Peyer's patch (tissue), 4 donors: ENCODE data around the gene UBE2V1. TPM values are rescaled to one million over a fixed set of nuclear protein-coding genes. Genes with fewer than 3 reads are reported as not detected.

Source experiments
- DNase-seq, 3 donors: peaks; one replicate each; pipeline ENCODE4 v3.0.0-alpha.2; 2017 to 2019
- H3K27ac ChIP-seq, 4 donors: fragments of 200-600 bp; sonication (generic); one replicate each; pipeline ENCODE4 v1.5.1; 2016 to 2019
- H3K27me3 ChIP-seq, 2 donors: fragments of 200-600 bp; sonication (generic); one replicate each; pipeline ENCODE4 v1.5.1; 2019
- H3K36me3 ChIP-seq, 3 donors: fragments of 200-600 bp; sonication (generic); one replicate each; pipeline ENCODE4 v1.5.1; 2016 to 2019
- H3K4me1 ChIP-seq, 4 donors: fragments of 200-600 bp; sonication (generic); one replicate each; pipeline ENCODE4 v1.5.1; 2016 to 2019
- H3K4me3 ChIP-seq, 4 donors: fragments of 200-600 bp; sonication (generic); 1 replicate in 3 of 4; 2 replicates in 1 of 4; pipeline ENCODE4 v1.5.1; 2016 to 2019; ENCODE audit warnings: mild to moderate bottlenecking in 1 of 4
- H3K9me3 ChIP-seq, 4 donors: fragments of 200-600 bp; sonication (generic); one replicate each; pipeline ENCODE4 v1.5.1; 2016 to 2019; ENCODE audit warnings: mild to moderate bottlenecking in 1 of 4
- CTCF ChIP-seq, 6 experiments: fragments of 450-650 bp in 4 of 6; fragments of 200-600 bp in 2 of 6; sonication (generic) in 1 of 6; IDR thresholded peaks; one replicate each; pipeline ENCODE4 v1.5.1; 2017 to 2019; ENCODE audit warnings: antibody characterized with exemption in 6 of 6, mild to moderate bottlenecking in 3 of 6, moderate library complexity in 1 of 6
- POLR2A ChIP-seq, 2 donors: fragments of 450-650 bp; IDR thresholded peaks; one replicate each; pipeline ENCODE4 v1.5.1; 2017; ENCODE audit warnings: antibody characterized with exemption in 2 of 2, mild to moderate bottlenecking in 2 of 2, moderate library complexity in 2 of 2
- total RNA-seq, 4 donors: library from RNA; depleted of rRNA; stranded (reverse); fragments of >200 nt; gene quantifications; one replicate each; pipeline ENCODE4 v1.1.0, GENCODE V29; 2016

The UBE2V1 gene
- total RNA-seq, 4 donors from 2014 or later = 94.4 to 111 (median 105) TPM

- Histone ChIP-seq H3K4me3 (peak overlapping the region in 2 of 4 donors; percentile 87 to 92), H3K9me3 (no peaks in the 10 kb centered on the region), H3K36me3 (no peaks in the 10 kb centered on the region), H3K27me3 (no peaks in the 10 kb centered on the region), H3K4me1 (peaks cover 6 to 54% (median 17%) of the 10 kb centered on the region in 4 donors), H3K27ac (peak overlapping the region in 3 of 4 donors; percentile 85 to 94 (median 92))
- no peak for DNase-seq
- no peak for TF ChIP-seq CTCF (IDR thresholded peaks at IDR 0.05)
- no peak for TF ChIP-seq POLR2A (IDR thresholded peaks at IDR 0.05)
These were observed 38.2 kb upstream of the UBE2V1 start for GRCh38 chr20:50151034-50151743.

- DNase-seq = no peak
- TF ChIP-seq CTCF (IDR thresholded peaks at IDR 0.05) (no peak), POLR2A (IDR thresholded peaks at IDR 0.05) (no peak)
- Histone ChIP-seq H3K4me1 (peaks cover 9 to 59% (median 18%) of the 10 kb centered on the region in 4 donors), H3K9me3 (no peaks in the 10 kb centered on the region), H3K27me3 (no peaks in the 10 kb centered on the region), H3K27ac (peak overlapping the region in 1 of 4 donors; percentile 40), H3K36me3 (no peaks in the 10 kb centered on the region), H3K4me3 (no peak overlapping the region)
These were observed 36.7 kb upstream of the UBE2V1 start for GRCh38 chr20:50149481-50150254.

- peak overlapping the region; percentile 24 to 78 (median 68) for H3K27ac ChIP-seq
- TF ChIP-seq CTCF (IDR thresholded peaks at IDR 0.05) (no peak), POLR2A (IDR thresholded peaks at IDR 0.05) (no peak)
- H3K4me1 ChIP-seq = peaks cover 6 to 52% (median 12%) of the 10 kb centered on the region in 4 donors
- H3K9me3 ChIP-seq = no peaks in the 10 kb centered on the region
- no peaks in the 10 kb centered on the region for H3K27me3 ChIP-seq
- peaks cover 0 to 13% (median 0%) of the 10 kb centered on the region in 3 donors for H3K36me3 ChIP-seq
- DNase-seq = peak in 2 of 3 donors; percentile 77 to 84
- no peak overlapping the region for H3K4me3 ChIP-seq
These were observed 34.0 kb upstream of the UBE2V1 start for GRCh38 chr20:50146732-50147662.

GRCh38 chr20:50146214-50146613 lies 33.3 kb upstream of the UBE2V1 start:
- Histone ChIP-seq H3K4me3 (no peak overlapping the region), H3K27me3 (no peaks in the 10 kb centered on the region), H3K4me1 (peaks cover 6 to 44% (median 10%) of the 10 kb centered on the region in 4 donors), H3K27ac (peak overlapping the region; percentile 24 to 78 (median 68)), H3K36me3 (peaks cover 0 to 18% (median 0%) of the 10 kb centered on the region in 3 donors), H3K9me3 (no peaks in the 10 kb centered on the region)
- no peak for DNase-seq
- TF ChIP-seq CTCF (IDR thresholded peaks at IDR 0.05) = no peak
- TF ChIP-seq POLR2A (IDR thresholded peaks at IDR 0.05) = no peak

GRCh38 chr20:50145566-50145965 lies 32.6 kb upstream of the UBE2V1 start:
- no peak overlapping the region for H3K4me3 ChIP-seq
- peaks cover 2 to 38% (median 9%) of the 10 kb centered on the region in 4 donors for H3K4me1 ChIP-seq
- peaks cover 0 to 23% (median 0%) of the 10 kb centered on the region in 3 donors for H3K36me3 ChIP-seq
- no peaks in the 10 kb centered on the region for H3K9me3 ChIP-seq
- no peak for DNase-seq
- no peak for TF ChIP-seq POLR2A (IDR thresholded peaks at IDR 0.05)
- H3K27me3 ChIP-seq = no peaks in the 10 kb centered on the region
- no peak overlapping the region for H3K27ac ChIP-seq
